ENCODE data around the gene ZDHHC14. TPM values are rescaled to one million over a fixed set of nuclear protein-coding genes. Genes with fewer than 3 reads are reported as not detected.

Gene ZDHHC14
- total and polyA plus RNA-seq, 4 donors: 4.3 to 18.3 (median 8.9) TPM

DNA sequence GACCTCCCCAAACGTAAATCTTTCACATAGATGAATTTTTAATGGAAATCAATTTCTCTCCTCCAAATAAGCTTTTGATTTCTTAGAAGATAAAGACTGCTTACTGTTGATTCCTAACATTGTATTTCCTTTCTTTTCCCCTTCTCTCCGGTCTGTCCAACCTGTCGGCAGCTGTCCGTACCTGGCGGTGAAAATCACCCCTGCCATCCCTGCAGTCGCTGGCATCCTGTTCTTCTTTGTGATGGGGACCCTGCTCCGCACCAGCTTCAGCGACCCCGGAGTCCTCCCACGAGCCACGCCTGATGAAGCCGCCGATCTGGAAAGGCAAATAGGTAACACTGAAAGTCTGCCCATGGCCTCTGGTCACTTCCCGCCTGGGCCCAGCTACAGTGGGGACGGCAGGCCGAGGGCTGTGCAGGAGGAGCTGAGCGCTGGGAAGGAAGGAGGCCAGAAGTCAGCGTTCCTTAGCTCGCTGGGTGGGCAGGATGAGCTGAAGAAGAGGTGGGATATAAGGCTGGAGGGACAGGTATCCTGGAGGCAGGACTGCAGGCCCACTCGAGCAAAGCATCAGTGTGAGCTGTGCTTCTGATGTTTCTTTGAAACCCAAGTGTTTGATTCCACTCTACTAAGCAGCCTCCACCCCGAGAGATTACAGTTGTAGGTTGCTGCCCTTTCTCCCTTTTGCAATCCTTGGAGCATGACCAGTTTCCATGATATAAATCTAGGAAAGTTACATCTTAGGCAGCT is 161.6 kb downstream of the ZDHHC14 start:
- TF ChIP-seq, protein P1, sequence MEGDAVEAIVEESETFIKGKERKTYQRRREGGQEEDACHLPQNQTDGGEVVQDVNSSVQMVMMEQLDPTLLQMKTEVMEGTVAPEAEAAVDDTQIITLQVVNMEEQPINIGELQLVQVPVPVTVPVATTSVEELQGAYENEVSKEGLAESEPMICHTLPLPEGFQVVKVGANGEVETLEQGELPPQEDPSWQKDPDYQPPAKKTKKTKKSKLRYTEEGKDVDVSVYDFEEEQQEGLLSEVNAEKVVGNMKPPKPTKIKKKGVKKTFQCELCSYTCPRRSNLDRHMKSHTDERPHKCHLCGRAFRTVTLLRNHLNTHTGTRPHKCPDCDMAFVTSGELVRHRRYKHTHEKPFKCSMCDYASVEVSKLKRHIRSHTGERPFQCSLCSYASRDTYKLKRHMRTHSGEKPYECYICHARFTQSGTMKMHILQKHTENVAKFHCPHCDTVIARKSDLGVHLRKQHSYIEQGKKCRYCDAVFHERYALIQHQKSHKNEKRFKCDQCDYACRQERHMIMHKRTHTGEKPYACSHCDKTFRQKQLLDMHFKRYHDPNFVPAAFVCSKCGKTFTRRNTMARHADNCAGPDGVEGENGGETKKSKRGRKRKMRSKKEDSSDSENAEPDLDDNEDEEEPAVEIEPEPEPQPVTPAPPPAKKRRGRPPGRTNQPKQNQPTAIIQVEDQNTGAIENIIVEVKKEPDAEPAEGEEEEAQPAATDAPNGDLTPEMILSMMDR (IDR thresholded peaks at IDR 0.05; ENCODE audit: control extremely low read depth, extremely low read depth): no peak
- Histone ChIP-seq H3K4me3 (no peak overlapping the region), H3K4me1 (ENCODE audit: control insufficient read depth in 5 of 5, insufficient read depth in 5 of 5, low read length in 5 of 5) (peaks cover 5 to 33% (median 25%) of the 10 kb centered on the region in 5 donors), H3K36me3 (ENCODE audit: control insufficient read depth in 4 of 4, insufficient read depth in 4 of 4, low read length in 4 of 4) (peaks cover 3 to 15% (median 9%) of the 10 kb centered on the region in 4 donors), H3K9me3 (ENCODE audit: control insufficient read depth in 4 of 4, insufficient read depth in 3 of 4, low read length in 3 of 4) (no peaks in the 10 kb centered on the region), H3K9ac (ENCODE audit: insufficient read depth in 1 of 2, low read length in 2 of 2) (no peak overlapping the region), H3K27ac (ENCODE audit: low read depth in 1 of 2, low read length in 1 of 2) (no peak overlapping the region), H3K27me3 (ENCODE audit: control insufficient read depth in 3 of 3, insufficient read depth in 3 of 3, low read length in 2 of 3) (no peaks in the 10 kb centered on the region)
- DNase-seq (peak in 1 of 3 donors; percentile 9), ATAC-seq (ENCODE audit: insufficient read depth, low FRiP score) (no peak)
- 88 to 90% methylated on average over 21 of the region's 21 CpGs for WGBS, 2 donors

DNA sequence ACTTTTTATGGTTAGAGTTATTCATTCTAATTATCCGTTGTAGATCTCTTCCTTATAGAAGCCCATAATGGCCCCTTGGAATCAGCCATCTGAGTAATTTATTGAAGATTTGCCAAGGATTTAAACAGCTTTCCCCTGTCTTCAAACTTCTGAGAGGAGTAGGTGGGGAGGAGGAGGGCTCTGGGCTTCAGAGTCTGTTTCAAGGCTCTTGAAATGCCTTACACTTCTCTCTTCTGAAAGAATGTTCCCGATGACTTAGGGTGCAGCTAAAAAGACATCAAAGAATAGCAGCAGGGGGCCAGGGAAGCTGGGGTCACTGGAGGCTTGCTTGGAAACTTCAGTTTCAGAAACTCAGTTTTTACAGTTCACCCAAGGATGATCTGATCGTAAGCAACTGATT is 165.3 kb downstream of the ZDHHC14 start:
- DNase-seq: peak; percentile 15 to 75 (median 65)
- no peaks in the 10 kb centered on the region for H3K27me3 ChIP-seq (ENCODE audit: control insufficient read depth in 3 of 3, insufficient read depth in 3 of 3, low read length in 2 of 3)
- TF ChIP-seq, protein P1 (IDR thresholded peaks at IDR 0.05; ENCODE audit: control extremely low read depth, extremely low read depth): no peak
- H3K27ac ChIP-seq (ENCODE audit: low read depth in 1 of 2, low read length in 1 of 2): no peak overlapping the region
- WGBS, 2 donors: 64 to 67% methylated on average over 3 of the region's 3 CpGs
- peaks cover 3 to 15% (median 9%) of the 10 kb centered on the region in 4 donors for H3K36me3 ChIP-seq (ENCODE audit: control insufficient read depth in 4 of 4, insufficient read depth in 4 of 4, low read length in 4 of 4)
- no peaks in the 10 kb centered on the region for H3K9me3 ChIP-seq (ENCODE audit: control insufficient read depth in 4 of 4, insufficient read depth in 3 of 4, low read length in 3 of 4)
- H3K9ac ChIP-seq (ENCODE audit: insufficient read depth in 1 of 2, low read length in 2 of 2): no peak overlapping the region
- peaks cover 0 to 27% (median 21%) of the 10 kb centered on the region in 5 donors for H3K4me1 ChIP-seq (ENCODE audit: control insufficient read depth in 5 of 5, insufficient read depth in 5 of 5, low read length in 5 of 5)
- no peak for ATAC-seq (ENCODE audit: insufficient read depth, low FRiP score)
- H3K4me3 ChIP-seq: no peak overlapping the region

DNA sequence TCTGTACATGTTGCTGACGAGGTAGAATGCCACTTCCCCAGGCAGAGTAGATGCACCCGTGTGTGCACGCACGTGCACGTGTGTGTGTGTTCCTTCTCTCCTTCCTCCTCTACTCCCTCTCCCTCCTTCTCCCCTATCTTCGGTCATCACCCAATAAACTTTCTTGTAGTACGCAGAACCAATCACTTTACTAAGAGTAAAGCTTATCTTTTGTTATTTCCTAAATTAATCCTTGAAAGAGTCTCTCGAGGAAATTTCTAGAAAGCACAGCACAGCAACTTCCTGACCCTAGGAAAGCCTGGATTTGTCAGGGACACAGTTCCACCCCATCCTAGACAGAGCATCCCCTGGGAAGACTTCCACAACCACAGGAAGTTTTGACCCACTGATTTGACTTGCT is 166.1 kb downstream of the ZDHHC14 start:
- TF ChIP-seq, protein P1 (IDR thresholded peaks at IDR 0.05; ENCODE audit: control extremely low read depth, extremely low read depth): no peak
- no peak overlapping the region for H3K27ac ChIP-seq (ENCODE audit: low read depth in 1 of 2, low read length in 1 of 2)
- H3K4me3 ChIP-seq: no peak overlapping the region
- no peaks in the 10 kb centered on the region for H3K9me3 ChIP-seq (ENCODE audit: control insufficient read depth in 4 of 4, insufficient read depth in 3 of 4, low read length in 3 of 4)
- H3K27me3 ChIP-seq (ENCODE audit: control insufficient read depth in 3 of 3, insufficient read depth in 3 of 3, low read length in 2 of 3): no peaks in the 10 kb centered on the region
- ATAC-seq (ENCODE audit: insufficient read depth, low FRiP score) (no peak), DNase-seq (peak in 1 of 3 donors; percentile 2)
- 74 to 79% methylated on average over 8 of the region's 8 CpGs for whole genome bisulfite sequencing, 2 donors
- no peak overlapping the region for H3K9ac ChIP-seq (ENCODE audit: insufficient read depth in 1 of 2, low read length in 2 of 2)
- peaks cover 3 to 15% (median 9%) of the 10 kb centered on the region in 4 donors for H3K36me3 ChIP-seq (ENCODE audit: control insufficient read depth in 4 of 4, insufficient read depth in 4 of 4, low read length in 4 of 4)
- peaks cover 0 to 20% (median 13%) of the 10 kb centered on the region in 5 donors for H3K4me1 ChIP-seq (ENCODE audit: control insufficient read depth in 5 of 5, insufficient read depth in 5 of 5, low read length in 5 of 5)

Measured in lung (tissue), 12 donors.